ENCODE data around the gene ZNF430. TPM values are rescaled to one million over a fixed set of nuclear protein-coding genes. Genes with fewer than 3 reads are reported as not detected.

Gene ZNF430
- total and polyA plus RNA-seq, 10 of the 15 experiments (the other 5 are each of a cell fraction or from before 2014, with no cell fraction given), result 4.6 to 19.0 (median 12.1) TPM

DNA sequence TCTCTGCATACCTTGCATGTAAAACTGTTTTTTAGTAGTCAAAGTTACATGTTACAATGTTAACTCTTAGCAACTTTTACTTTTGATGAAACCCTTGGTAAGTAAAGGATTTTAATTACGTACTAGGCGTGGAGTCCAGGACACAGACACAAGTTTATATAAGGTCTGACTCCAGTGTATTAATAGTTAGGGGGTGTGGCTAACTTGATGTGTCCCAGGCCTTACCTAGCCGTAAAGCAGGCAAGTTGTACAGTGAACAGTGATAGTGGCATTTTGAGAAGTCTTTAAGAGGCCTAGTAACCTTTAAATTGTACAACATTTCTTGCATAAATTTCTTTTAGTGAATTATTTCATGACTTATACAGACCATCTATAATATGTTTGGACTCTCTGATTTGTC, 67.4 kb downstream of the ZNF430 start (continued):
- TF ChIP-seq ZNF384 (IDR thresholded peaks at IDR 0.05; ENCODE audit: borderline replicate concordance, low read depth, low read length), result no peak
- TF ChIP-seq TARDBP (IDR thresholded peaks at IDR 0.05; ENCODE audit: borderline replicate concordance), result no peak
- no peak for TF ChIP-seq ESRRA (IDR thresholded peaks at IDR 0.05; ENCODE audit: low read length)

DNA sequence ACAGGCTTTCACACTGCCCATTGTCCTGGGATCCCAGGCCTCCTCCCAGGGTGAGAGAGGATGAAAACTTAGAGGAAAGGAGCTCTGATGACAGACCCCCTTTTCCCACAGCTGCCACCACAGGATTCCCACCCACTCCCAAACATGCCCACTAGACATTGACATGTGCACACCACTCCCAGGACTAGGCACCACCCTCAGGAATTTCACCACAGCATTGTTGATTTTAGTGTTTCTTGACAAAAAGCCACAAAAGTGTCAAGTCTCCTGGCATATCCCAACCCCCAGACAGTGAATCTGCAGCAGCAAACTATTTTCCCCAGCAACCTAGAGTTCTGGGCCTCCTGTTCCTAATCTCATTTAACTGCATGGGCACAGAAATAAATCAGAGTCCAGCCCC, 71.7 kb downstream of the ZNF430 start:
- H3K4me3 ChIP-seq, result no peak overlapping the region
- FAIRE-seq, result no peak
- no peaks in the 10 kb centered on the region for H3K27me3 ChIP-seq (replicated peaks in 1 of 2; ENCODE audit: control insufficient read depth in 2 of 2, insufficient read depth in 2 of 2, low read length in 1 of 2)
- no TSS peak for BruUV-seq (replicated peaks)
- in situ Hi-C loops (cut with MboI), result loop anchor here (5.0 kb wide), 1 partner anchor 60 kb away; no protein-coding TSS in a partner anchor
- intact Hi-C loops (cut with micrococcal nuclease; ENCODE audit: unreplicated experiment), result no loop called here
- no peak overlapping the region for H3K4me2 ChIP-seq (ENCODE audit: control insufficient read depth, insufficient read depth)
- POLR2A ChIA-PET, result no interaction called here
- CTCF ChIA-PET, result no interaction called here
- H3K79me2 ChIP-seq (ENCODE audit: control insufficient read depth, insufficient read depth, low read length), result no peaks in the 10 kb centered on the region
- H2AFZ ChIP-seq (ENCODE audit: control insufficient read depth, low read depth, low read length), result no peak overlapping the region
- H3K9me3 ChIP-seq (replicated peaks; ENCODE audit: control insufficient read depth, insufficient read depth, low read length), result no peaks in the 10 kb centered on the region; the same call in 2 of the 3 replicates
- TF ChIP-seq RB1 (IDR thresholded peaks at IDR 0.05; ENCODE audit: borderline replicate concordance) (no peak), ATF7 (IDR thresholded peaks at IDR 0.05; ENCODE audit: low read depth) (no peak), YY1 (IDR thresholded peaks at IDR 0.05; ENCODE audit: low read depth, low read length) (no peak), TCF3 (IDR thresholded peaks at IDR 0.05; ENCODE audit: borderline replicate concordance, insufficient read depth, low read depth, low read length) (no peak), STAT1 (conservative IDR thresholded peaks at IDR 0.05) (no peak), JUND (IDR thresholded peaks at IDR 0.05; ENCODE audit: low read depth, low read length) (no peak), ZNF217 (IDR thresholded peaks at IDR 0.05) (no peak), SMAD5 (IDR thresholded peaks at IDR 0.05; ENCODE audit: low read depth) (no peak), SPI1 (IDR thresholded peaks at IDR 0.05; ENCODE audit: borderline replicate concordance, insufficient read depth, low read depth, low read length) (no peak), RCOR1 (conservative IDR thresholded peaks at IDR 0.05; ENCODE audit: low read depth, low read length) (no peak), SRF (IDR thresholded peaks at IDR 0.05; ENCODE audit: low read depth in 2 of 2, low read length in 2 of 2) (no peak), FOXM1 (IDR thresholded peaks at IDR 0.05; ENCODE audit: low read depth, low read length) (no peak), ZNF24 (IDR thresholded peaks at IDR 0.05) (no peak), CEBPB (IDR thresholded peaks at IDR 0.05; ENCODE audit: borderline replicate concordance in 1 of 2, low read depth in 2 of 2, low read length in 2 of 2) (no peak), CHD2 (IDR thresholded peaks at IDR 0.05; ENCODE audit: borderline replicate concordance, low read depth, low read length) (no peak)
- TF ChIP-seq, protein P1, sequence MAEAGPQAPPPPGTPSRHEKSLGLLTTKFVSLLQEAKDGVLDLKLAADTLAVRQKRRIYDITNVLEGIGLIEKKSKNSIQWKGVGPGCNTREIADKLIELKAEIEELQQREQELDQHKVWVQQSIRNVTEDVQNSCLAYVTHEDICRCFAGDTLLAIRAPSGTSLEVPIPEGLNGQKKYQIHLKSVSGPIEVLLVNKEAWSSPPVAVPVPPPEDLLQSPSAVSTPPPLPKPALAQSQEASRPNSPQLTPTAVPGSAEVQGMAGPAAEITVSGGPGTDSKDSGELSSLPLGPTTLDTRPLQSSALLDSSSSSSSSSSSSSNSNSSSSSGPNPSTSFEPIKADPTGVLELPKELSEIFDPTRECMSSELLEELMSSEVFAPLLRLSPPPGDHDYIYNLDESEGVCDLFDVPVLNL (IDR thresholded peaks at IDR 0.05; ENCODE audit: low read depth, low read length), result no peak
- TF ChIP-seq, protein P2, sequence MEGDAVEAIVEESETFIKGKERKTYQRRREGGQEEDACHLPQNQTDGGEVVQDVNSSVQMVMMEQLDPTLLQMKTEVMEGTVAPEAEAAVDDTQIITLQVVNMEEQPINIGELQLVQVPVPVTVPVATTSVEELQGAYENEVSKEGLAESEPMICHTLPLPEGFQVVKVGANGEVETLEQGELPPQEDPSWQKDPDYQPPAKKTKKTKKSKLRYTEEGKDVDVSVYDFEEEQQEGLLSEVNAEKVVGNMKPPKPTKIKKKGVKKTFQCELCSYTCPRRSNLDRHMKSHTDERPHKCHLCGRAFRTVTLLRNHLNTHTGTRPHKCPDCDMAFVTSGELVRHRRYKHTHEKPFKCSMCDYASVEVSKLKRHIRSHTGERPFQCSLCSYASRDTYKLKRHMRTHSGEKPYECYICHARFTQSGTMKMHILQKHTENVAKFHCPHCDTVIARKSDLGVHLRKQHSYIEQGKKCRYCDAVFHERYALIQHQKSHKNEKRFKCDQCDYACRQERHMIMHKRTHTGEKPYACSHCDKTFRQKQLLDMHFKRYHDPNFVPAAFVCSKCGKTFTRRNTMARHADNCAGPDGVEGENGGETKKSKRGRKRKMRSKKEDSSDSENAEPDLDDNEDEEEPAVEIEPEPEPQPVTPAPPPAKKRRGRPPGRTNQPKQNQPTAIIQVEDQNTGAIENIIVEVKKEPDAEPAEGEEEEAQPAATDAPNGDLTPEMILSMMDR (IDR thresholded peaks at IDR 0.05 in 2 of 3, conservative IDR thresholded peaks at IDR 0.05 in 1 of 3; ENCODE audit: control insufficient read depth in 2 of 3, extremely low read depth in 1 of 3, insufficient read depth in 1 of 3, low read depth in 3 of 3, low read length in 3 of 3), result no peak
- ATAC-seq, result no peak
- no peak overlapping the region for H3K9ac ChIP-seq (ENCODE audit: control insufficient read depth, insufficient read depth, low read length)
- no peaks in the 10 kb centered on the region for H4K20me1 ChIP-seq (ENCODE audit: control insufficient read depth, insufficient read depth)
- no peaks in the 10 kb centered on the region; a peak in 1 of 4 replicates for H3K36me3 ChIP-seq (ENCODE audit: control insufficient read depth in 2 of 2, insufficient read depth in 2 of 2, low read length in 1 of 2)
- SMC1A ChIA-PET (ENCODE audit: uncharacterized antibody, unreplicated experiment), result no interaction called here
- RAD21 ChIA-PET (ENCODE audit: unreplicated experiment), result no interaction called here
- DNase-seq (ENCODE audit: low read depth, low spot score), result no peak
- H3K27ac ChIP-seq (ENCODE audit: control insufficient read depth, insufficient read depth), result no peak overlapping the region
- no peaks in the 10 kb centered on the region for H3K4me1 ChIP-seq (ENCODE audit: control insufficient read depth, insufficient read depth, low read length)
